ENCODE data around the gene PPP4R4. TPM values are rescaled to one million over a fixed set of nuclear protein-coding genes. Genes with fewer than 3 reads are reported as not detected.

PPP4R4 gene
- total RNA-seq, 1 donor from 2014 or later: not detected

DNA sequence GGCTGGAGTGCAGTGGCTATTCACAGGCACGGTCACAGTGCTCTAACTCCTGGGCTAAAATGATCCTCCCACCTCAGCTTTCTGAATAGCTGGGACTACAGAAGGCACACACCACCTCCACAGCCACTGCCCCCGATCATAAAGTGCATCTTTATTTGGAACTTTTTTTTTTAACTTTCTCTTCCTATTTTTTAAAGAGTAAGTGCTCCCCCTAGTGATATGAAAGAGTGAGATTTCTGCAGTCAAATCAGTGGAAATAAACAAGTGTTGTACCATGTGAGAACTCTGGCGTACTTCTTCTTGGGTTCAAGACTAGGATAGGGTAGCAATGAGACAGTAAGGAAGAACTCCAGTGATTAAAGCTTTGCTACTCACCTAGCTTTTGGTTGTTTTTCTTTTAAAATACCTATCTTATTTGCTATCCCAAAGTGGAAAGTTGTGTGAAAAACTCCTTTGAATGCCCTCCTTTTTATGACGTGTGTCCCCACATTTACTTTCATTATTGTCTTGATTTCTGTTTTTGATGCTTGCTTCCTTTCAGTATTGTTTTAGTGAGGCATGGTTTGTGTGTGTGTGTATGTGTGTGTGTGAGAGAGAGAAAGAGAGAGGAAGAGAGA, 6.6 kb downstream of the PPP4R4 start:
- DNase-seq: no peak
- Mint-ChIP-seq H3K27me3 (peaks cover 39% of the 10 kb centered on the region), H3K27ac (no peak overlapping the region), H3K36me3 (ENCODE audit: low read depth) (no peaks in the 10 kb centered on the region), H3K4me1 (peaks cover 9% of the 10 kb centered on the region), H3K9me3 (no peaks in the 10 kb centered on the region), H3K4me3 (no peak overlapping the region)
- TF ChIP-seq CTCF (IDR thresholded peaks at IDR 0.05): peak; percentile 46
- intact Hi-C loops (cut with micrococcal nuclease): loop anchor here (1.0 to 2.0 kb wide), 6 partner anchors 44 to 526 kb away; partner anchors contain the start of genes DDX24 and IFI27L1
- ATAC-seq (ENCODE audit: low read depth): peak; percentile 66
- ChIA-PET CTCF (interaction anchor here (0.6 to 6.4 kb wide), 12 partner anchors 10 to 241 kb away, joined by 3 to 67 read pairs (median 4); partner anchors contain the start of genes DDX24 and IFI27L1), POLR2A (interaction anchor here (0.7 kb wide), 1 partner anchor 241 kb away, joined by 4 read pairs; no protein-coding TSS in a partner anchor)

DNA sequence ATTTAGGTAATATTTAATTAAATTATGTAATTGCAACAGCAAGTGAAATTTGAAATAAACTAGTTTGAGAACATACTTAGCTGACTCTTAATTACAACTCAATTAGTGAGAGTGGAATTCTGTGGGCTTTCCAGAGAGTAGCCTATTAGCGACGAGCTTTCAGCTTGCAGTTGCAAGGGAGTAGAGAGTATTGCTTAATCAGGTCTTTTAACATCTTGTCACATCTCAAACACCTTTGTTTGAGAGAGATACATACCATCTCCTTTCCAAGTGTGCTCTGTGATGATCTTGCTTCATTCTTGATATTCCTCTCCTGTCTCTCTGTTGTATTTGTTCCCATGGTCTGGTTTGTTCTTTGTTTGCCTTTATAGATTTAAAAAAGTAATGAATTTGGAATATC, 7.7 kb downstream of the PPP4R4 start:
- no peak overlapping the region for H3K4me3 Mint-ChIP-seq
- H3K36me3 Mint-ChIP-seq (ENCODE audit: low read depth): no peaks in the 10 kb centered on the region
- H3K27me3 Mint-ChIP-seq: peaks cover 38% of the 10 kb centered on the region
- ChIA-PET CTCF (interaction anchor here (0.9 to 6.4 kb wide), 7 partner anchors 10 to 527 kb away, joined by 3 to 67 read pairs (median 6); no protein-coding TSS in a partner anchor), POLR2A (no interaction called here)
- intact Hi-C loops (cut with micrococcal nuclease): loop anchor here (2.0 kb wide), 2 partner anchors 101 to 527 kb away; partner anchors contain the start of genes DDX24 and IFI27L1
- no peak for DNase-seq
- H3K9me3 Mint-ChIP-seq: no peaks in the 10 kb centered on the region
- ATAC-seq (ENCODE audit: low read depth): no peak
- H3K27ac Mint-ChIP-seq: no peak overlapping the region
- H3K4me1 Mint-ChIP-seq: peaks cover 8% of the 10 kb centered on the region
- no peak for TF ChIP-seq CTCF (IDR thresholded peaks at IDR 0.05)

GRCh38 chr14:94192536-94192935, 18.4 kb downstream of the PPP4R4 start:
- intact Hi-C loops (cut with micrococcal nuclease): no loop called here
- Mint-ChIP-seq H3K27me3 (peaks cover 22% of the 10 kb centered on the region), H3K9me3 (peaks cover 11% of the 10 kb centered on the region), H3K36me3 (ENCODE audit: low read depth) (no peaks in the 10 kb centered on the region), H3K4me3 (no peak overlapping the region), H3K27ac (no peak overlapping the region), H3K4me1 (no peaks in the 10 kb centered on the region)
- POLR2A ChIA-PET: no interaction called here
- TF ChIP-seq CTCF (IDR thresholded peaks at IDR 0.05): no peak
- ATAC-seq (ENCODE audit: low read depth) (no peak), DNase-seq (no peak)
- CTCF ChIA-PET: interaction anchor here (2.3 kb wide), 1 partner anchor 11 kb away, joined by 6 read pairs; no protein-coding TSS in a partner anchor

DNA sequence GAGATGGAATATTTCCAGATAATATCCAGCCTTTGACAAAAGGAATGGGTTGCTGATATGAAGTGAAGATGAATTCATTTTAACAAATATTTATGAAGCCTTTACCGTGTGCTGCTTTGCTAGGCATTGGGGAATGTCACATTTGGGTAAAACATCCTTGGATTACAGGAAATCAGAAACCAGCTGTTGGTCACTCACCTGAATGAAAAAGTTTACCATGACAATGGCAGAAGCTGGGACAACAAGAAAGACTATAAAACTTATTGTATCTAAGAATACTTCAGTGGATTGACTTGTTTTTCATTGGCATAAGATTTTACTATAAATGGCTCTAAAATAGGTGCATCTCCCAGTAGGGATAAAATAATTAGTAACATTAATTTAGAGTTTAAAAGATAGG, 19.7 kb downstream of the PPP4R4 start:
- ChIA-PET POLR2A (no interaction called here), CTCF (interaction anchor here (0.6 kb wide), 1 partner anchor 45 kb away, joined by 3 read pairs; no protein-coding TSS in a partner anchor)
- H3K9me3 Mint-ChIP-seq: peaks cover 13% of the 10 kb centered on the region
- intact Hi-C loops (cut with micrococcal nuclease): no loop called here
- H3K27ac Mint-ChIP-seq: no peak overlapping the region
- H3K27me3 Mint-ChIP-seq: peaks cover 21% of the 10 kb centered on the region
- no peaks in the 10 kb centered on the region for H3K36me3 Mint-ChIP-seq (ENCODE audit: low read depth)
- DNase-seq: no peak
- no peak for TF ChIP-seq CTCF (IDR thresholded peaks at IDR 0.05)
- H3K4me3 Mint-ChIP-seq: no peak overlapping the region
- ATAC-seq (ENCODE audit: low read depth): no peak
- no peaks in the 10 kb centered on the region for H3K4me1 Mint-ChIP-seq

DNA sequence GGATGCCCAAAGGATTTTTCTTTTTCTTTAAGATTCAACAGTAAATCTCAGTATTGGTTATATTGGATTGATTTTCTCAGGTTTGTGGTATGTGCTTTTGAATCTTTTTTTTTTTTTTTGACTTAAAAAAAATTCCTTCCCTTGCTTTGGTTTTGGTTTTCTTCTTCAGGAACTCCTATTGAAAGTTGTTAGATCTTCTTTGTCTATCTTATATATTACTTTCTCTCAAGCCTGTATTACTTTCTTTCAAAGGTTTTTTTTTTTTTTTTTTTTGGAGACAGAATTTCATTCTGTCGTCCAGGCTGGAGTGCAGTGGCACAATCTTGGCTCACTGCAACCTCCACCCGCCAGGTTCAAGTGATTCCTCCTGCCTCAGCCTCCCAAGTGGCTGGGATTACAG, 21.9 kb downstream of the PPP4R4 start:
- DNase-seq (no peak), ATAC-seq (ENCODE audit: low read depth) (no peak)
- Mint-ChIP-seq H3K27ac (no peak overlapping the region), H3K27me3 (peaks cover 27% of the 10 kb centered on the region), H3K36me3 (ENCODE audit: low read depth) (no peaks in the 10 kb centered on the region), H3K4me1 (no peaks in the 10 kb centered on the region), H3K9me3 (peaks cover 24% of the 10 kb centered on the region), H3K4me3 (no peak overlapping the region)
- TF ChIP-seq CTCF (IDR thresholded peaks at IDR 0.05): no peak
- ChIA-PET POLR2A (no interaction called here), CTCF (no interaction called here)
- intact Hi-C loops (cut with micrococcal nuclease): no loop called here

Data from activated B cell treated with CpG ODN at 0.5 μM for 24 hours (primary cell).